ENCODE data around the gene PUDP. TPM values are rescaled to one million over a fixed set of nuclear protein-coding genes. Genes with fewer than 3 reads are reported as not detected.

PUDP gene
- total RNA-seq, 1 donor from 2014 or later, result 18.4 TPM

GRCh38 chrX:7083468-7084396, 64.2 kb downstream of the PUDP start:
- peaks cover 11% of the 10 kb centered on the region for H3K36me3 Mint-ChIP-seq (ENCODE audit: unreplicated experiment)
- H3K27me3 Mint-ChIP-seq (ENCODE audit: unreplicated experiment), result no peaks in the 10 kb centered on the region
- H3K9me3 Mint-ChIP-seq (ENCODE audit: unreplicated experiment), result no peaks in the 10 kb centered on the region
- peak overlapping the region; percentile 43 for H3K4me3 Mint-ChIP-seq (ENCODE audit: unreplicated experiment)
- no peak for DNase-seq (ENCODE audit: extremely low spot score, unreplicated experiment)
- peak overlapping the region; percentile 75 for H3K27ac Mint-ChIP-seq (ENCODE audit: unreplicated experiment)
- no peak for TF ChIP-seq CTCF (IDR thresholded peaks at IDR 0.05)
- H3K4me1 Mint-ChIP-seq (ENCODE audit: unreplicated experiment), result peaks cover 37% of the 10 kb centered on the region

GRCh38 chrX:7083021-7083420, 64.9 kb downstream of the PUDP start:
- TF ChIP-seq CTCF (IDR thresholded peaks at IDR 0.05), result no peak
- Mint-ChIP-seq H3K27ac (ENCODE audit: unreplicated experiment) (peak overlapping the region; percentile 75), H3K4me3 (ENCODE audit: unreplicated experiment) (no peak overlapping the region), H3K36me3 (ENCODE audit: unreplicated experiment) (peaks cover 11% of the 10 kb centered on the region), H3K4me1 (ENCODE audit: unreplicated experiment) (peaks cover 37% of the 10 kb centered on the region), H3K9me3 (ENCODE audit: unreplicated experiment) (no peaks in the 10 kb centered on the region), H3K27me3 (ENCODE audit: unreplicated experiment) (no peaks in the 10 kb centered on the region)
- no peak for DNase-seq (ENCODE audit: extremely low spot score, unreplicated experiment)

GRCh38 chrX:7082556-7082955, 65.4 kb downstream of the PUDP start:
- H3K9me3 Mint-ChIP-seq (ENCODE audit: unreplicated experiment), result no peaks in the 10 kb centered on the region
- peaks cover 11% of the 10 kb centered on the region for H3K36me3 Mint-ChIP-seq (ENCODE audit: unreplicated experiment)
- no peak for DNase-seq (ENCODE audit: extremely low spot score, unreplicated experiment)
- no peak overlapping the region for H3K27ac Mint-ChIP-seq (ENCODE audit: unreplicated experiment)
- no peaks in the 10 kb centered on the region for H3K27me3 Mint-ChIP-seq (ENCODE audit: unreplicated experiment)
- peaks cover 37% of the 10 kb centered on the region for H3K4me1 Mint-ChIP-seq (ENCODE audit: unreplicated experiment)
- no peak overlapping the region for H3K4me3 Mint-ChIP-seq (ENCODE audit: unreplicated experiment)
- no peak for TF ChIP-seq CTCF (IDR thresholded peaks at IDR 0.05)

GRCh38 chrX:7077241-7078230, 70.4 kb downstream of the PUDP start:
- Mint-ChIP-seq H3K27me3 (ENCODE audit: unreplicated experiment) (no peaks in the 10 kb centered on the region), H3K36me3 (ENCODE audit: unreplicated experiment) (peaks cover 12% of the 10 kb centered on the region), H3K4me3 (ENCODE audit: unreplicated experiment) (no peak overlapping the region), H3K27ac (ENCODE audit: unreplicated experiment) (no peak overlapping the region), H3K4me1 (ENCODE audit: unreplicated experiment) (peaks cover 6% of the 10 kb centered on the region), H3K9me3 (ENCODE audit: unreplicated experiment) (no peaks in the 10 kb centered on the region)
- DNase-seq (ENCODE audit: extremely low spot score, unreplicated experiment), result peak; percentile 8
- TF ChIP-seq CTCF (IDR thresholded peaks at IDR 0.05), result no peak
